H1 (cell line): ENCODE results near the gene FSIP1. TPM values are rescaled to one million over a fixed set of nuclear protein-coding genes. Genes with fewer than 3 reads are reported as not detected.

Source experiments
- ATF2 ChIP-seq: IDR thresholded peaks from 2 replicates; pipeline ENCODE4 v1.6.1; 2012; ENCODE audit warnings: low read length, inconsistent platforms
- CTBP2 ChIP-seq: IDR thresholded peaks from 2 replicates; pipeline ENCODE4 v1.7.0; 2011; ENCODE audit warnings: borderline replicate concordance, mild to moderate bottlenecking, moderate library complexity, mixed read lengths, low read length; ENCODE audit not compliant: insufficient read depth, insufficient read length
- MAFK ChIP-seq: IDR thresholded peaks from 2 replicates; pipeline ENCODE4 v1.6.1; 2012; ENCODE audit warnings: low read depth, mild to moderate bottlenecking, improper control_type of control experiment, low read length
- PHF8 ChIP-seq: fragments of 200-600 bp; sonication (generic); conservative IDR thresholded peaks from 2 replicates; pipeline ENCODE4 v1.7.1; 2012; ENCODE audit warnings: low read depth, mild to moderate bottlenecking, inconsistent platforms, low read length, moderate library complexity
- polyA plus RNA-seq, 7 experiments: library from polyadenylated mRNA; depleted of rRNA in 3 of 7; stranded (reverse) in 5 of 7; unstranded in 2 of 7; fragments of >200 nt in 5 of 7; fragments of 200-250 nt in 2 of 7; gene quantifications; 1 replicate in 5 of 7; 2 replicates in 1 of 7; 4 replicates in 1 of 7; pipeline versions ENCODE4 v1.2.1 to v1.2.3, GENCODE V29; 2011 to 2013; ENCODE audit warnings: missing spikeins in 2 of 7, mixed read lengths in 2 of 7
- total RNA-seq: library from RNA; stranded (reverse); fragmentation: NEBNext Ultra II Directional; extraction: Animal tissue kit (Norgen Biotek cat#: 25700); gene quantifications from 2 replicates; pipeline ENCODE4 v1.2.1, GENCODE V29; 2021

Gene FSIP1
- total and polyA plus RNA-seq, 2 of the 8 experiments (the other 6 are each of a cell fraction or from before 2014, with no cell fraction given), result 0.18 to 1.3 TPM

GRCh38 chr15:39817892-39818291 lies 35.3 kb upstream of the FSIP1 start (continued):
- no peak for TF ChIP-seq ATF2
- TF ChIP-seq MAFK, result no peak
- no peak for TF ChIP-seq CTBP2
- no peak for TF ChIP-seq PHF8
- TF ChIP-seq, all 59 proteins: peak for 0
